HepG2 (cell line): ENCODE data around the gene DCDC2. TPM values are rescaled to one million over a fixed set of nuclear protein-coding genes. Genes with fewer than 3 reads are reported as not detected.

Source experiments
- DNMT1 ChIP-seq: sonication (generic); formaldehyde crosslinking; IDR thresholded peaks from 2 replicates; pipeline ENCODE4 v1.5.1; 2020; ENCODE audit warnings: mild to moderate bottlenecking, missing genetic modification reagents
- FOXO1 ChIP-seq: sonication (generic); formaldehyde crosslinking; IDR thresholded peaks from 2 replicates; pipeline ENCODE4 v1.4.0; 2020; ENCODE audit warnings: missing genetic modification reagents
- GLI4 ChIP-seq: sonication (generic); formaldehyde crosslinking; IDR thresholded peaks from 2 replicates; pipeline ENCODE4 v1.5.1; 2020; ENCODE audit warnings: missing genetic modification reagents, mild to moderate bottlenecking, moderate library complexity, borderline replicate concordance
- HINFP ChIP-seq: sonication (generic); formaldehyde crosslinking; IDR thresholded peaks from 2 replicates; pipeline ENCODE4 v1.4.0; 2020; ENCODE audit warnings: low read depth, mild to moderate bottlenecking, missing genetic modification reagents
- NCOA2 ChIP-seq: sonication (generic); formaldehyde crosslinking; IDR thresholded peaks from 2 replicates; pipeline ENCODE4 v1.8.0; 2022; ENCODE audit warnings: inconsistent platforms
- NR0B2 ChIP-seq: sonication (generic); formaldehyde crosslinking; IDR thresholded peaks from 2 replicates; pipeline ENCODE4 v1.4.0; 2020; ENCODE audit warnings: mild to moderate bottlenecking, missing genetic modification reagents
- RNF2 ChIP-seq: fragments of 450-650 bp; conservative IDR thresholded peaks from 2 replicates; pipeline ENCODE4 v1.6.1; 2016; ENCODE audit warnings: low read depth
- SKI ChIP-seq: fragments of 450-650 bp; IDR thresholded peaks from one replicate; pipeline ENCODE4 v1.6.1; 2018; ENCODE audit warnings: mild to moderate bottlenecking; ENCODE audit not compliant: partially characterized antibody
- SNAI1 ChIP-seq: sonication (generic); formaldehyde crosslinking; IDR thresholded peaks from 2 replicates; pipeline ENCODE4 v1.5.0; 2020; ENCODE audit warnings: mild to moderate bottlenecking, missing genetic modification reagents, borderline replicate concordance
- TAF15 ChIP-seq: fragments of 200-400 bp; formaldehyde crosslinking; IDR thresholded peaks from one replicate; pipeline ENCODE4 v1.6.1; 2018; ENCODE audit warnings: mild to moderate bottlenecking, low read depth, low read length; ENCODE audit not compliant: poor library complexity, severe bottlenecking
- TCF12 ChIP-seq, 2 experiments: fragments of 450-650 bp in 1 of 2; sonication (generic) in 1 of 2; formaldehyde crosslinking in 1 of 2; IDR thresholded peaks; 2 replicates each; pipeline versions ENCODE4 v1.6.1 to v1.8.0; 2017 to 2022; ENCODE audit warnings: antibody characterized with exemption in 1 of 2, mild to moderate bottlenecking in 1 of 2, missing genetic modification reagents in 1 of 2, moderate library complexity in 1 of 2
- TIGD3 ChIP-seq: sonication (generic); formaldehyde crosslinking; IDR thresholded peaks from 2 replicates; pipeline ENCODE4 v1.5.1; 2020; ENCODE audit warnings: mild to moderate bottlenecking, missing genetic modification reagents, borderline replicate concordance
- ZBTB7A ChIP-seq: sonication (generic); formaldehyde crosslinking; IDR thresholded peaks from 2 replicates; pipeline ENCODE4 v1.8.0; 2022; ENCODE audit warnings: mild to moderate bottlenecking, missing genetic modification reagents
- ZFP82 ChIP-seq: sonication (generic); formaldehyde crosslinking; IDR thresholded peaks from 2 replicates; pipeline ENCODE4 v1.5.1; 2020; ENCODE audit warnings: mild to moderate bottlenecking, missing genetic modification reagents, borderline replicate concordance
- ZNF549 ChIP-seq: sonication (generic); formaldehyde crosslinking; IDR thresholded peaks from 2 replicates; pipeline ENCODE4 v1.5.0; 2020; ENCODE audit warnings: missing genetic modification reagents
- ZNF629 ChIP-seq: sonication (generic); formaldehyde crosslinking; conservative IDR thresholded peaks from 2 replicates; pipeline ENCODE4 v1.5.0; 2020; ENCODE audit warnings: missing genetic modification reagents
- ZSCAN9 ChIP-seq: IDR thresholded peaks from 2 replicates; pipeline ENCODE4 v1.6.1; 2016; ENCODE audit warnings: borderline replicate concordance
- polyA plus RNA-seq, 8 experiments: library from polyadenylated mRNA; depleted of rRNA in 3 of 8; stranded (reverse) in 7 of 8; unstranded in 1 of 8; fragments of >200 nt; fragmentation: Illumina TruSeq in 4 of 8; extraction: Trizol in 4 of 8; gene quantifications; 2 replicates each; pipeline versions ENCODE4 v1.2.1 to v1.2.3, GENCODE V29; 2011 to 2016; ENCODE audit warnings: low read depth in 4 of 8, missing spikeins in 1 of 8, mixed read lengths in 1 of 8; ENCODE audit not compliant: insufficient read depth in 1 of 8
- total RNA-seq, 5 experiments: library from RNA; depleted of rRNA; stranded (reverse); fragments of >200 nt; fragmentation: Illumina TruSeq; extraction: Trizol; gene quantifications; 2 replicates each; pipeline ENCODE4 v1.2.3, GENCODE V29; 2016; ENCODE audit warnings: low read depth in 1 of 5
- TF ChIP-seq, protein P1 (sequence below): sonication (generic); formaldehyde crosslinking; IDR thresholded peaks from 2 replicates; pipeline ENCODE4 v1.4.0; 2020; ENCODE audit warnings: missing genetic modification reagents
- TF ChIP-seq, protein P2 (sequence below): sonication (generic); formaldehyde crosslinking; IDR thresholded peaks from 2 replicates; pipeline ENCODE4 v1.8.0; 2022; ENCODE audit warnings: mild to moderate bottlenecking, missing genetic modification reagents, borderline replicate concordance
- TF ChIP-seq, protein P3 (sequence below): sonication (generic); formaldehyde crosslinking; IDR thresholded peaks from 2 replicates; pipeline ENCODE4 v1.8.0; 2023; ENCODE audit warnings: mild to moderate bottlenecking, missing genetic modification reagents

Gene DCDC2
- total and polyA plus RNA-seq, 2 of the 13 experiments (the other 11 are each of a cell fraction or from before 2014, with no cell fraction given): 9.0 to 36.2 TPM

GRCh38 chr6:24357336-24358218 is at the start of gene DCDC2 (continued):
- TF ChIP-seq, protein P1, sequence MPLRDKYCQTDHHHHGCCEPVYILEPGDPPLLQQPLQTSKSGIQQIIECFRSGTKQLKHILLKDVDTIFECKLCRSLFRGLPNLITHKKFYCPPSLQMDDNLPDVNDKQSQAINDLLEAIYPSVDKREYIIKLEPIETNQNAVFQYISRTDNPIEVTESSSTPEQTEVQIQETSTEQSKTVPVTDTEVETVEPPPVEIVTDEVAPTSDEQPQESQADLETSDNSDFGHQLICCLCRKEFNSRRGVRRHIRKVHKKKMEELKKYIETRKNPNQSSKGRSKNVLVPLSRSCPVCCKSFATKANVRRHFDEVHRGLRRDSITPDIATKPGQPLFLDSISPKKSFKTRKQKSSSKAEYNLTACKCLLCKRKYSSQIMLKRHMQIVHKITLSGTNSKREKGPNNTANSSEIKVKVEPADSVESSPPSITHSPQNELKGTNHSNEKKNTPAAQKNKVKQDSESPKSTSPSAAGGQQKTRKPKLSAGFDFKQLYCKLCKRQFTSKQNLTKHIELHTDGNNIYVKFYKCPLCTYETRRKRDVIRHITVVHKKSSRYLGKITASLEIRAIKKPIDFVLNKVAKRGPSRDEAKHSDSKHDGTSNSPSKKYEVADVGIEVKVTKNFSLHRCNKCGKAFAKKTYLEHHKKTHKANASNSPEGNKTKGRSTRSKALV: peak; percentile 87
- TF ChIP-seq, protein P2, sequence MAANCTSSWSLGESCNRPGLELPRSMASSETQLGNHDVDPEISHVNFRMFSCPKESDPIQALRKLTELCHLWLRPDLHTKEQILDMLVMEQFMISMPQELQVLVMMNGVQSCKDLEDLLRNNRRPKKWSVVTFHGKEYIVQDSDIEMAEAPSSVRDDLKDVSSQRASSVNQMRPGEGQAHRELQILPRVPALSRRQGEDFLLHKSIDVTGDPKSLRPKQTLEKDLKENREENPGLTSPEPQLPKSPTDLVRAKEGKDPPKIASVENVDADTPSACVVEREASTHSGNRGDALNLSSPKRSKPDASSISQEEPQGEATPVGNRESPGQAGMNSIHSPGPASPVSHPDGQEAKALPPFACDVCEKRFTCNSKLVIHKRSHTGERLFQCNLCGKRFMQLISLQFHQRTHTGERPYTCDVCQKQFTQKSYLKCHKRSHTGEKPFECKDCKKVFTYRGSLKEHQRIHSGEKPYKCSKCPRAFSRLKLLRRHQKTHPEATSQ (CRISPR knock-in tag): peak; percentile 68; the same call in 1 of the 2 replicates
- no peak; the same call in 1 of the 2 replicates for TF ChIP-seq DNMT1
- TF ChIP-seq TAF15: no peak
- TF ChIP-seq SKI: no peak
- TF ChIP-seq FOXO1 (CRISPR knock-in tag): no peak; the same call in 1 of the 2 replicates
- TF ChIP-seq SNAI1 (CRISPR knock-in tag): 0 out of 2 replicates have a peak, but pooled peaks have one; percentile 45
- peak; percentile 93; the same call in 1 of the 2 replicates for TF ChIP-seq GLI4 (CRISPR knock-in tag)
- TF ChIP-seq ZSCAN9 (CRISPR knock-in tag): 0 out of 2 replicates have a peak, but pooled peaks have one; percentile 67
- peak; percentile 63 for TF ChIP-seq HINFP
- no peak for TF ChIP-seq ZNF549 (CRISPR knock-in tag)
- 0 out of 2 replicates have a peak, but pooled peaks have one; percentile 50 for TF ChIP-seq RNF2
- TF ChIP-seq ZBTB7A (CRISPR knock-in tag): peak; percentile 88
- no peak for TF ChIP-seq ZNF629 (CRISPR knock-in tag)
- TF ChIP-seq ZFP82 (CRISPR knock-in tag): peak; percentile 80
- TF ChIP-seq NR0B2 (CRISPR knock-in tag): peak; percentile 6; the same call in 1 of the 2 replicates
- TF ChIP-seq TIGD3 (CRISPR knock-in tag): no peak
- TF ChIP-seq, protein P3, sequence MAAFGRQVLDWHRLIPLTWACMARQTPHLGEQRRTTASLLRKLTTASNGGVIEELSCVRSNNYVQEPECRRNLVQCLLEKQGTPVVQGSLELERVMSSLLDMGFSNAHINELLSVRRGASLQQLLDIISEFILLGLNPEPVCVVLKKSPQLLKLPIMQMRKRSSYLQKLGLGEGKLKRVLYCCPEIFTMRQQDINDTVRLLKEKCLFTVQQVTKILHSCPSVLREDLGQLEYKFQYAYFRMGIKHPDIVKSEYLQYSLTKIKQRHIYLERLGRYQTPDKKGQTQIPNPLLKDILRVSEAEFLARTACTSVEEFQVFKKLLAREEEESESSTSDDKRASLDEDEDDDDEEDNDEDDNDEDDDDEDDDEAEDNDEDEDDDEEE: peak; percentile 75; the same call in 1 of the 2 replicates
- peak; percentile 45; the same call in 1 of the 2 replicates for TF ChIP-seq NCOA2
- TF ChIP-seq TCF12 (IDR thresholded peaks at IDR 0.05): no peak
- TF ChIP-seq TCF12 (CRISPR knock-in tag; IDR thresholded peaks at IDR 0.05): no peak
